HepG2 (cell line): ENCODE data around the gene ARHGAP31. TPM values are rescaled to one million over a fixed set of nuclear protein-coding genes. Genes with fewer than 3 reads are reported as not detected.

ENCODE experiments used
- ATAC-seq: fragments of 200-7000 bp; cut with Tn5 transposase; 3 replicates; pipeline ENCODE4 v1.9.1; 2020; ENCODE audit warnings: mild to moderate bottlenecking, moderate library complexity
- BruUV-seq: library from RNA; stranded (reverse); fragments of 400-500 nt; replicated peaks from 2 replicates; lab custom pipeline; 2021; lab: Mats Ljungman, UMichigan
- CTCF ChIA-PET: fragments of 300-600 bp; formaldehyde crosslinking; extraction: SDS; loops from one replicate; lab custom pipeline; 2021; ENCODE audit warnings: low total read pairs, inconsistent platforms, low intra/inter-chr PET ratio; lab: Yijun Ruan, JAX
- POLR2A ChIA-PET: fragments of 350-600 bp; sonication (Branson Sonifier 250); formaldehyde crosslinking; loops from one replicate; lab custom pipeline; 2020; ENCODE audit warnings: antibody characterized with exemption, inconsistent platforms; lab: Yijun Ruan, JAX
- DNase-seq: peaks from one replicate; pipeline ENCODE4 v3.0.0-alpha.2; 2015; ENCODE audit warnings: low spot score
- FAIRE-seq: peaks from 3 replicates; lab custom pipeline; 2011; peaks lifted over from hg19 to GRCh38; lab: Jason Lieb, UNC
- H2AFZ ChIP-seq: one replicate; pipeline ENCODE4 v1.6.1; 2011; ENCODE audit warnings: low read length, inconsistent platforms
- H3K27ac ChIP-seq: fragments of 300-600 bp; 3 replicates; pipeline ENCODE4 v1.8.0; 2011; ENCODE audit warnings: mixed run types, mild to moderate bottlenecking, mixed read lengths, low read length, inconsistent platforms; ENCODE audit not compliant: insufficient read depth; ENCODE audit errors: extremely low read length
- H3K27me3 ChIP-seq, 2 experiments: fragments of 200-600 bp in 1 of 2; 2 replicates in 1 of 2; 3 replicates in 1 of 2; pipeline versions ENCODE4 v1.6.0 to v1.8.0; 2011; ENCODE audit warnings: low read length in 2 of 2, mild to moderate bottlenecking in 2 of 2, moderate library complexity in 2 of 2, inconsistent platforms in 1 of 2; ENCODE audit not compliant: insufficient read depth in 2 of 2, control insufficient read depth in 1 of 2
- H3K36me3 ChIP-seq, 2 experiments: fragments of 200-600 bp in 1 of 2; replicated peaks in 1 of 2; 2 replicates in 1 of 2; 3 replicates in 1 of 2; pipeline versions ENCODE4 v1.5.1 to v1.8.0; 2011; ENCODE audit warnings: low read length in 2 of 2, inconsistent platforms in 1 of 2; ENCODE audit not compliant: insufficient read depth in 2 of 2, control insufficient read depth in 1 of 2
- H3K4me1 ChIP-seq: 2 replicates; pipeline ENCODE4 v1.5.1; 2012; ENCODE audit warnings: low read length, inconsistent platforms; ENCODE audit not compliant: insufficient read depth
- H3K4me2 ChIP-seq: 2 replicates; pipeline ENCODE4 v1.6.0; 2011; ENCODE audit warnings: low read depth, low read length, inconsistent platforms
- H3K4me3 ChIP-seq, 3 experiments: fragments of 200-600 bp in 1 of 3; sonication (generic), shearing (Covaris generic) in 1 of 3; replicated peaks in 1 of 3; 2 replicates each; pipeline ENCODE4 v1.5.1; 2011 to 2016; ENCODE audit warnings: low read length in 3 of 3, inconsistent platforms in 2 of 3, low read depth in 2 of 3, mild to moderate bottlenecking in 2 of 3, control low read depth in 1 of 3, mixed read lengths in 1 of 3; ENCODE audit not compliant: insufficient read depth in 1 of 3
- H3K79me2 ChIP-seq: one replicate; pipeline ENCODE4 v1.6.1; 2011; ENCODE audit warnings: low read length, inconsistent platforms; ENCODE audit not compliant: insufficient read depth
- H3K9ac ChIP-seq: 2 replicates; pipeline ENCODE4 v1.6.0; 2011; ENCODE audit warnings: mild to moderate bottlenecking, low read depth, low read length, inconsistent platforms; ENCODE audit not compliant: insufficient read depth
- H3K9me3 ChIP-seq: 2 replicates; pipeline ENCODE4 v1.5.1; 2012; ENCODE audit warnings: mild to moderate bottlenecking, low read length
- H4K20me1 ChIP-seq: 2 replicates; pipeline ENCODE4 v1.6.0; 2011; ENCODE audit warnings: inconsistent platforms, mild to moderate bottlenecking, low read length, moderate library complexity; ENCODE audit not compliant: insufficient read depth
- IKZF4 ChIP-seq: sonication (generic); formaldehyde crosslinking; IDR thresholded peaks from 2 replicates; pipeline ENCODE4 v1.5.1; 2020; ENCODE audit warnings: borderline replicate concordance, mild to moderate bottlenecking, low read depth, missing genetic modification reagents; ENCODE audit errors: not compliant biosample characterization
- SP5 ChIP-seq: IDR thresholded peaks from 2 replicates; pipeline ENCODE4 v1.6.1; 2016; ENCODE audit warnings: low read depth, borderline replicate concordance
- TEF ChIP-seq: sonication (generic); formaldehyde crosslinking; IDR thresholded peaks from 2 replicates; pipeline ENCODE4 v1.5.0; 2020; ENCODE audit warnings: missing genetic modification reagents
- ZFP36L1 ChIP-seq: sonication (generic); formaldehyde crosslinking; IDR thresholded peaks from 2 replicates; pipeline ENCODE4 v1.8.0; 2022; ENCODE audit warnings: mild to moderate bottlenecking, missing genetic modification reagents, moderate library complexity
- ZNF784 ChIP-seq: sonication (generic); formaldehyde crosslinking; IDR thresholded peaks from 2 replicates; pipeline ENCODE4 v1.5.1; 2020; ENCODE audit warnings: missing genetic modification reagents, mild to moderate bottlenecking, borderline replicate concordance
- ZNF800 ChIP-seq: sonication (generic); formaldehyde crosslinking; IDR thresholded peaks from 2 replicates; pipeline ENCODE4 v1.4.0; 2020; ENCODE audit warnings: missing genetic modification reagents
- WGBS: methylation state at CpG from one replicate; pipeline ENCODE4 v1.1.6; 2017; ENCODE audit warnings: low lambda C conversion rate; 5-methylcytosine and 5-hydroxymethylcytosine counted together
- in situ Hi-C: cut with HindIII; loops from 2 replicates; pipeline ENCODE4 v1.10.0; 2017; ENCODE audit warnings: low pct_unique_long_range_greater_than_20kb; ENCODE audit not compliant: extremely low pct_ligation_motif_present
- intact Hi-C: fragments of 100-400 bp; cut with micrococcal nuclease; formaldehyde crosslinking; loops from one replicate; pipeline ENCODE4 v1.10.0; 2022; ENCODE audit not compliant: unreplicated experiment
- polyA plus RNA-seq, 8 experiments: library from polyadenylated mRNA; depleted of rRNA in 3 of 8; stranded (reverse) in 7 of 8; unstranded in 1 of 8; fragments of >200 nt; fragmentation: Illumina TruSeq in 4 of 8; extraction: Trizol in 4 of 8; gene quantifications; 2 replicates each; pipeline versions ENCODE4 v1.2.1 to v1.2.3, GENCODE V29; 2011 to 2016; ENCODE audit warnings: low read depth in 4 of 8, missing spikeins in 1 of 8, mixed read lengths in 1 of 8; ENCODE audit not compliant: insufficient read depth in 1 of 8
- total RNA-seq, 5 experiments: library from RNA; depleted of rRNA; stranded (reverse); fragments of >200 nt; fragmentation: Illumina TruSeq; extraction: Trizol; gene quantifications; 2 replicates each; pipeline ENCODE4 v1.2.3, GENCODE V29; 2016; ENCODE audit warnings: low read depth in 1 of 5

The ARHGAP31 gene
- total and polyA plus RNA-seq, 2 of the 13 experiments (the other 11 are each of a cell fraction or from before 2014, with no cell fraction given), result not detected

GRCh38 chr3:119378259-119378803, 84.1 kb downstream of the ARHGAP31 start:
- Histone ChIP-seq H3K4me1 (no peaks in the 10 kb centered on the region), H2AFZ (no peak overlapping the region), H4K20me1 (no peaks in the 10 kb centered on the region), H3K4me2 (no peak overlapping the region), H3K79me2 (no peaks in the 10 kb centered on the region), H3K36me3 (no peaks in the 10 kb centered on the region), H3K9me3 (no peaks in the 10 kb centered on the region), H3K9ac (no peak overlapping the region), H3K27me3 (no peaks in the 10 kb centered on the region; a peak in 1 of 5 replicates), H3K4me3 (no peak overlapping the region), H3K27ac (no peak overlapping the region)
- in situ Hi-C loops, result no loop called here
- DNase-seq, result no peak
- BruUV-seq, result no TSS peak
- ChIA-PET CTCF (no interaction called here), POLR2A (no interaction called here)
- TF ChIP-seq IKZF4 (CRISPR knock-in tag) (no peak), ZFP36L1 (no peak), ZNF800 (CRISPR knock-in tag) (no peak), TEF (CRISPR knock-in tag) (no peak), ZNF784 (CRISPR knock-in tag) (no peak), SP5 (CRISPR knock-in tag) (no peak)
- intact Hi-C loops, result no loop called here
- no peak for FAIRE-seq
- ATAC-seq, result no peak
- WGBS, result 19% methylated on average over 8 of the region's 8 CpGs
